HG03066 (cell line): ENCODE data around the gene LEMD2.

Experiments used
- ATAC-seq: cut with Tn5 transposase; IDR thresholded peaks from one replicate; pipeline ENCODE4 v1.9.1; 2021; ENCODE audit warnings: low read depth; ENCODE audit not compliant: unreplicated experiment

Gene LEMD2

DNA sequence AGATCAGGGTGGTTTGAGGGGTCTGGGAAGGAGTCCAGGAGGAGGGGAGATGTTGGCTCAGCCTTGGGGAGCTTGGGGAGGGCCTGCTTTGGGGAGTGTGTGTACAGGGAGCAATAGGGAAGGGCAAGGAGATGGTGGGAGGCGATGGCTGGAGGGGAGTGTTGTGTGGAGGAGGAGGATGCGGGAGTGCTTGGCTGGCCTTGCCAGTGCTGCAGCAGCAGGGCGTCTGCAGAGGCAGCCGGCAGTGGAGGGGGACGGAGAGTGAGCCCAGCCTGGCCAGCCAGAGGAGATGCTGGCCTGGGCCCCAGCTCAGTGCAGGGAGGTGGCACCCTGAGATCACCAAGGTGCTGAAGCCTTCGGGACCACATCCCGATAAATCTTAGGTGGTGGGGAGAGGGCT, 46.1 kb downstream of the LEMD2 start:
- ATAC-seq: no peak

DNA sequence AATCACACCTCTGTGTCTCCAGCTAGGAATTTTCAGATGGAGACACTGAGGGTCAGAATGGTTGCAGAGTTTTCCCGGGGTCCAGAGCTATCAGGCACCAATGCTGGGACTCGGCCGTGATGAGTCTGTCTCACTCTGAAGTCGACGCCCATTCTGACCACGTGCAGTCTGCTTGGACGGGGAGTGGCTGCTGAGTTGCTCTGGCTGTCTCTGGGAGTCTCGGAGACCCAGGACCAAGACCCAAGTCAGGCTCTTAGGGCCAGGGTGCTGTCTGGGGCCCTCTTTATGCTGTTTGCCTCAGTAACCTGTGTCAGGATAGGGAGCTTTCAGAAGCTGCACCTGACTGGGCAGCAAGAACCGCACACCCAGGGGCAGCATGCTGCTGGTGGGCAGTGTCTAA, 46.8 kb downstream of the LEMD2 start:
- no peak for ATAC-seq

DNA sequence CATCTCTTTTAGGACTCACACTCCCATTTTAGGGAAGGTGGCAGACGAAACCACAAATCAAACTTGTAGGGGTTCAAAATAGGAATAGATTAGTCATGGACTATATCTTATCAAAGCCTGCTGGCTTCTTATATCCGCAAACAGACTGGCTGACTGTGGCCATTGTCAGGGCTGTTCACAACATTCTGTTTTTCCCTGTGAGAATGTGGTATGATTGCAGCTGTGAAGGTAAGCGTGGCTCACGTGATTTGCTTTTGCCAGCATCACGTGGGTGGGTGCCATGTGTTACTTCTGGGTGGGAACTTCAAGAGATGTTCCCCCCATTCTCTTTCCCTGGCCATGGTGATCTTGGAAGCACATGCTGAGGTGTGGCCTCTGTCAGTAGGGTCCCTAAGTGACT, 48.1 kb downstream of the LEMD2 start:
- ATAC-seq: no peak

DNA sequence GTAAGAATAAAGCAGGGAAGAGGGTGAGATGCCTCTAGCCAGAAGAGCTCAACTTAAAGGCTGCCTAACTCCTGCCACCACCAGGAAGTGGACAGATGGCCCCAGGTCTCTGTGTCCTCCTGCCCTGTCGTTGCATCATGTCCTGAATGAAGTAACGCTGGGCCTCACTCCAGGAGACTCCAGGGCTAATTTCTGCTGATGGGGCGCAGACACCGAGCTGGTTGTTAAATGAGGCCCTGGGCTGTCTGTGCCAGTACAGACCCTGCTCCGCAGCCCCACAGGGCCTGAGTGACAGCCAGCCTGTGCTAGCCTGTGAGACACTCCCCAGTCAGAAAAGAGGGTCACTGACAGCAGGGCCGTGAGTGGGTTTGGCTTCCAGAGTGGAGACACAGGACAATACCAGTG, 48.7 kb downstream of the LEMD2 start:
- ATAC-seq: no peak

DNA sequence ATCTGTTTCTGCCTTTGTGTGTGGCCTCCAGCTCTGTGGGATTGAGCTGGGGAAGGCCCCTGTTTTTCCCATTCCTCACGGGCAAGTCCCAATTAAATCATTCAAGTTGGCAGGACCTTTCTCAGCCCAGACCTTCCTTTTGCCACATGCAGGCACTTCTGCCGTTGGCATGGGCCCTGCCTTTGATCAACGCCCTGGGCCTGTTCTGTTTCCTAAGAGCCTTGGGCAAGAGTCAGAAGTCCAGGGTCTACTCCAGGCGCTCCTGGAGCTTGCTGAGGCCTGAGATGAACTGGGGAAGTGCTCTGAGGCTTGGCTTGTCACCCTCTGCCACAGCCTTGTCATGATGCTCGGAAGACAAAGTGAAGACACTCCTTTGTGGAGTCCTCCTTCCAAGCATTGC, 49.4 kb downstream of the LEMD2 start:
- no peak for ATAC-seq

DNA sequence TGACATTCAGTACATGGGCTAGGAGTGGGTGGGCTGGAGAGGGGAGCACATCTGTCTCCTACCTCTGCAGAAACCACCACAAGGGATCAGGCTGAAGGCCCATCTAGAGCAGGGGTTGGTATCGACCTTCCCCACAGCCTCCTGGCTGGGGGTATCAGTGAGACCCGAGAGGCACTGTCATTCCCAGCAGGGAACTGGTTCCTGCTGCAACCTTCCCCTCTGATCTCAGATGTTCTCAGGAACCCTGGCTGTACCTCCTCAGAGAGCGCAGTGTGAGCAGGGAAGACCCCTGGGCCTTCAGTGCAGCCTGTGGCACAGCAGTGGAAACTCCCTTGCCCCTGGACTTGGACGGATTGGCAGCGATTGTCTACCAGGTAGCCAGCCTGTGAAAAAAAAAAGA, 50.1 kb downstream of the LEMD2 start:
- ATAC-seq: no peak

DNA sequence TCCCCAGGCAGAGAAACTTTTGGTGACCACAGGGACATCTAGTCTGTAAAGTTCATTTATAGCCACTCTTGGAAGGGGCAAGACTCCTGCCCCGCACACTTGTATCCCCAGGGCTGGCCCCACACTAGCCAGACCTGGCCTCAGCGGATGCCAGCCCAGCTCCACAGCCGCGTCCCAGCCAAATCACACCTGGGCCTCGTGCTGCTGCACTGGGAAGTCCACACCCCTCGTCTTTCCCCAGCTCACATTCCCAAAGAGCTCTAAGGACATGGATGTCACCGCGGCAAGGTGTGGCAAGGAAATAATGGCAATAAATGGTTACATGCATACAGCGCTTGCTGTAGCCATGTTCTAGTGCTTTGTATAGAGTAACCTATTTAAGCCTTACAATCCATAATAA, 50.8 kb downstream of the LEMD2 start:
- ATAC-seq: no peak

DNA sequence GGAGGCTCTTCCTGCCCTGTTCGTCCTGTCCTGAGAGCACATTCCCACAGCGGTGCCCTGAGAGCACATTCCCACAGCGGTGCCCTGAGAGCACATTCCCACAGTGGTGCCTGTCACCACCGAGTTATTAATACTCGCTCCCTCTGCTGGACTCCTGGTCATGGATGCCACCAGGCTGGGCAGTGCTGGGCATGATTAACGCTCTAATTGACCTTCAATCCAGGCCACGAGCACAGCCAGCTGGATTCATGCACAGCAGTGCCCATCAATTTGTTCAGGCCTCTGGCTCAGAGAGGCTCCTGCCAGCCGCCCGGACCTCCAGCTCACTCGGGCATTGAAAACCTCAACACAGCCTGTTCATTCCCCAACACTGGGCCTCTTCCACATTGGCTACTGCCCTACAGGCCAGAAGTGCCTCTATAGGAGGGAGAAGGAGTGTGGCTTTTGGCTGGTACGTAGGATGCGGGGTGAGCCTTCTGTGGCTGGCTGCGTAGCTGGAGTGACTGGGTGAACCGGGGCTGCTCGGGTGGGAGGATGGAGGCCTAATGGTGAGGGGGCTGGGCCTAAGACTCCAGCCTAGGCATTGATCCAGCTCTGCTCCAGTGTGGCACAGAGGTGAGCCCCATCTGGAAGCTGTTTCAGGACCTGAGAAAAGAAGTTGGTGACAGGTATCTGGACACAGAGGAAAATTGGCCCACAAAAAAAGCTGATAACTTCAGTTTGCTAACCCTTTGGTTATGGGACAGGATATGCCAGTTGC, 51.5 kb downstream of the LEMD2 start:
- ATAC-seq: no peak

DNA sequence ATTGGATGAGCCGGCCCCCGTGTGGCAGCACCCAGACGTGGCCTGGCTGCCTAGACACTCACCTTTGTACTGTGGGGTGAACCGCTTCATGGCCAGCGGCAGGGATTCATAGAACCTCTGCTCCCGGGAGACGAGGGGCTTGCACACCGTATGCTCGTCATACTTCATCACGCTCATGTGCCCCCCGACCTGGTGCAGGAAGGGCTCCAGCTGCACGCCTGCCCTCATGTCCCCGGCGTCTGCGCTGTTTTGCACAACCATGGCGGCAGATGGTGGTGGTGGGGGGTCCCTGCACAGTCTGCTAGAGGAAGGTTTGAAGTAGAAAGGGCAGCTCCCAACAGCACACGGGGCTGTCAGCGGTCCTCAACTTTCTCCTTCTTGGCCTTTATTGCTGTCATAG, 53.7 kb downstream of the LEMD2 start:
- no peak for ATAC-seq

DNA sequence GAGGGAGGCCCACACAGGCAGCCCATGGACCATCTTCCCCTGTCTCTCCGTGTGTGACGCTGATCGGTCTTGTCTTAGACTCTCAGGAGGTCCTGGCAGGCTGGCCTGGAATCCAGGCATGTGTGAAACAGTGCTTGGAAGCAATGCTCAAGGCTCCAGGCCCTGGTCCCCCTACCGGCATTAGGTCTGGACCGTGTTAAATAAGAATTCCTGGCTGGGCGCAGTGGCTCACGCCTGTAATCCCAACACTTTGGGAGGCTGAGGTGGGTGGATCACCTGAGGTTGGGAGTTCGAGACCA, 55.3 kb downstream of the LEMD2 start:
- ATAC-seq: no peak

DNA sequence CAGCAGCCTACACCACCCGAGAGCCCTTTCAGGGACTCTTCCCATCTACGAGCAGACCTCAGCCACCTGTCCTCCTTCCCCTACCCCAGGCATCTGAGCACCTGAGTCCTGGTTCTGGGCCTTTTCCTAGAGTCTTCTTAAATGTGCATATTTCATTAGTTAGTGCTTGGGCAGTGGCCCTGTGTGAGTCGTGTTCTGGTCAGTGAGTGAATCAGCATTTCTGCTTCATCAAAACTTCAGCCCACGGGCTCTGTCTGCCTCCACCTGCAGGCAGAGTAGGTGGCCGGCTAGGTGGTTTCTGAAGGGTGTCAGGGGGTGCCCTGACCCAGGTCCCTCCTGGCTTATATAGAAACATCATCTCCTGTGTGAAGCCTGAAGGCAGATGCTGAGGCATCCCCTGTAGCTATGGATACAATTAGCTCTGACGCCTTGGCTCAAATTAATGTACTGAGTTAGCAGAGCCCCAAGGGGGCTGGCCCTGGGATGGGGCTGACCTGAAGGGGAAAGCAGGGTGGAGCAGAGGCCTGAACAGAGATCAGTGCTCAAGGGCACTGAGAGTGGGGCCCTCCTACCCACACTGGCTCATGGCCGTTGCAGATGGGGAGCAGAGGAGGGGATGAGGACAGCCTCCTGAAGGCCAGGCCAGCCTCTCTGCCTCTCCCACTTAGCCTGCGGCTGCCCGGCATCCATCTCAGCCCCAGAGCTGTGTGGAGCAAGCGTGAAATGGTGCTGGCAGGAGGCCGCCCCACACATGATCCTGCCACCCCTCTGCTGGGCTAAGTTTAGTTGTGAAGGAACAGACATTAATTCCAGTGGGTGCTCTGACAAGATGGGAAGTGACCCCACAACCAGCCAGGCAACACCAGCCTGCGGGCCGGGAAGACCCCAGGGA, 55.9 kb downstream of the LEMD2 start:
- no peak for ATAC-seq

DNA sequence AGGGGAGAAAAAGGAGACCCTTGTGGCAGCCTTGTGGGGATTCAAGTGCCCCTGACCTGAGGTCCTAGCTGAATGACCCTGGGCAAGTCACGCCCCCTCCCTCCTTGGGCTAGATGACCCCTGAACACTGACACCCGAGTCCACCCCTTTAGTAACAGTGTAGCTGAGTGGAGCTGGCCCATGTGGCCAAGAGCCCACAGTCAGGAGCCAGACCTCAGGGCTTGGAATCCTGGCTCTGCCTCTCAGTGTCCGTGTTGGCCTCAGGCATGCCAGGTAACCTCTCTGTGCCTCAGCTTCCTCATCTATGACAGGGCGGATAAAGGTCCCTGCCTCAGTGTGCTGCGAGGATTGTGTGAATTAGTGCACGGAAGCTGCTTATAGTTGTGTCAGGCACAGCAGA, 56.5 kb downstream of the LEMD2 start:
- ATAC-seq: no peak

DNA sequence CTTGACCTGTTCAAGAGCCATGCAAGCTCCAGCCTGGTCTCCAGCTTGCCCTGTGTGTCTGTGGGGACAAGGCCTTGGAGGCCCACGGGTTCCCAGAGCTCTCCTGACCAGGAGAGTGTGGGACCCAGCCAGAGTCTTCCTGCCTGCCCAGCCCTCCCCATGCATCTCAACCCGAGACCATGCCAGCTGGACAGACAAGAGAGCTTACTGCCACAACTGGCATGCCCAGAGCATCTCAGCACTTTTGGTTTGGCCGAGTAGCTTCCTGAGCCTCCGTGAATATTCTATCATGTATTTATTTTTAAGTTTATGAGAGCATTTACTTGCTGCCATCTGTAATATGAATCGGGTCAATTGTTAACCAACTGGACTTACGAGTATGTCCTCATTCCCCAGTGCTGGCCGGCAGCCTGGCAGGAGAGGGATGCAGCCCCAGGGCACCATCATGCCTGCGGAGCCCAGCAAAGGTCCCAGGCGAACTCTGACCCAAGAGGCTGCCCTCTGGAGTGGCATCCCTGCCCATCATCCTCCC, 57.1 kb downstream of the LEMD2 start:
- no peak for ATAC-seq

DNA sequence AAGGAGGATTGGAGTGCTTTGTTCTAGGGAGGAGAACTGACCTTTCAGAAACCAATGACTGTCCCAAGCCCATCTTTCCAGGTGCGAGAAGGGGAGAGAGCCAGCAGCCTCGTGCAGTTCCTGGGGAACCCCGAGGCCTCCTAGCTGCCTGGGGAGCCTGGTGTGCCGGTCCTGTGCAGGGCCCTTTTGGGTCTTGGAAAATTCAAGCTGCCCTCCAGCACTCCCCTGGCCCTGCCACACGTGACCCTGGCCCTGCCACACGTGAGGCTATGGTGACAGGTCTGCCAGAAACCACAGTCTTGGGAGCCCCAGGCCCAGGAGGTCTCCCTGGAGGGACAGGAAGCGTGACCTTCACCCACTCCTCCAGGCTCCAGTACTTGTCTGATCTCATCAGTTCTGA, 57.9 kb downstream of the LEMD2 start:
- no peak for ATAC-seq

DNA sequence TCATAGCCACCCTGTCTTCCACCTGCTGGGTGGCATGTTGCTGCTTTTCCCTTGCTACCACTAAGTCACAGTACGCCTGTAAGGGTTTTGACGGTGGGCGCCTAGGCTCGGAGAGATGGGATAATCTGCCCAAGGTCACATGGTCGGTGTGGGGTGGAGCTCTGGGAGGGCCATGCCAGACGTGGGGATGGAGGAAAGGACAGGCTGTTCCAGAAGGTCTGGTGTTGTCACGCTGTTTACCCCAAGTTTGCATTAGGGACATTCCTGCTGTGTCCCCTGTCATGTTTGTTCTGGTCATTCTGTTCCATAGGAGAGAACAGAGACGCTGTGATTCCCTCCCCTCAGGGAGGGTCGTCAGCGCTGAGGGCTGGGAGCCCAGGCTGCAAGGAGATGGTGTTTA, 58.3 kb downstream of the LEMD2 start:
- ATAC-seq: no peak

DNA sequence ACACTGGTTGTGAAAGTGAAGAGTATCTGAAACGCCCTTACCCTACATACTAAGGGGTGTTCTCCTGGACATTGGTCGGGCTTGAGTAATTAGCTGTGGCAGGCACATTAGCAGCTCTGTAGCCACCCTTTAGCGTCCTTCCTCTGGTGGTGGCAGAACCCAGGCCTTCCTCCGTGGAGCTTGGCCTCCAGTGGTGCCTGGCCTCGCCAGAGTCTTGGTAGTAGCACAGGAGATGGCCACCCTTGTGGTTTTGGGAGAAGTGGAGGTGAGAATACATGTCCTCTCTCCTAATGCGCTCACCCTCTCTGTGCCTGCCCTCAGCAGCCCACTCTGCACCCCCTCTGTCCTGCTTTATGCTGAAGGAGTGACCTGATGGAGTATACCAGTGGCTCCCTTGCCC, 59.9 kb downstream of the LEMD2 start:
- ATAC-seq: no peak

DNA sequence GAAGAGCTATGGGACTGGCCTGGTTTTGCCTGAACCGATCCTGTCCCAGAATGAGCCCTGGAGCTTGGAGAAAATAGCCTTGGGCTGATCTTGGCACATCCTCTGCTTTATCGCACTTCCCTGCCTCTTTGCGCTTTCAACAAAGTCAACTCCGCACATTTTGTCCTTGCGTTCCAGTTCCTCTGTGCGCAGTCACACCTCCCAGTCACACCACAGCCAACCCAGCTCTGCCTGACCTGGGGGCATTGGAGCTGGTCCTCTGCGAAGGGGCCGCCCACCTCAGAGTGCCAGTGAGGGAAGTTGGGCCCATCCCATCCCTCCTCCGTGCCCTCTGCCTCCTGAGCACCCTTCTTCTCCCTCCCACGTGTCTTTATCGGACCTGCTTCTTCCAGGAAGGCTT, 60.5 kb downstream of the LEMD2 start:
- no peak for ATAC-seq

DNA sequence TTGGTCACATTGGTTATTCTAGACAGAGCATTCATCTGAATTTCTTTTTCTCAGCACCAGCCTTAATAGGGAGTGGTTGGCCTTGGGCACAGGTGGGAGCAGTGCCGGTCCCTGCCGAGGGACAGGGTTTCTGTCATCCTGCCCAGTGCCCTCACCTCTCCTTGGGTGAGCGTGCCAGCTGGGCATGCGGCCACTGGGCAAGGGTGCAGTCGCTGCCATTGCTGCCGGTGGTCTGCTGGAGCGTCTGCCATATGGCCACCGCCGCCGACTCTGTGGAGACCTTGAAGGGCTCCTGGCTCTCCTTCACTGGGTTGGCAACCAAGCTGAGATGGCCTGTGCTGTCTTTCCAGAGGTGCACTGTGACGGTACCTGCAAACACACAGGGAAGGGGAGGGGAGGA, 61.0 kb downstream of the LEMD2 start:
- ATAC-seq: no peak

DNA sequence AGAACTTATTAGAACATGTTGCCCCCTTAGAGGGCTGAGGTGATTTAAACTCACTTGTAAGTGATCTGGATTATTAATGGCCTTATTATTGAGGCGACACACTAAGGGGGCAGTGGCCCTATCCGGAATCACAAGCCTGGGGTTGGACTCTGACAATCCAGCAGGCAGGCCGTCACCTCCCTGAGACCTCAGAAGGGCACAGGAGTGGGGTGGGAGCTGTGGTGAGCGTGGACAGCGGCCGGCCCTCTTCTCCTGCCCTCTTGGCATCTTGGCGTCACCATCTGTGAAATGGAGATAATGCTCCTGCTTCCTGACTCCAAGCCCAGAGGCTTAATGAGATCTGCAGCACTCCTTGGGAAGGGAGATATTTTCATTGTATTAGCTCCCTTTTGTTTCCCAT, 61.8 kb downstream of the LEMD2 start:
- no peak for ATAC-seq

DNA sequence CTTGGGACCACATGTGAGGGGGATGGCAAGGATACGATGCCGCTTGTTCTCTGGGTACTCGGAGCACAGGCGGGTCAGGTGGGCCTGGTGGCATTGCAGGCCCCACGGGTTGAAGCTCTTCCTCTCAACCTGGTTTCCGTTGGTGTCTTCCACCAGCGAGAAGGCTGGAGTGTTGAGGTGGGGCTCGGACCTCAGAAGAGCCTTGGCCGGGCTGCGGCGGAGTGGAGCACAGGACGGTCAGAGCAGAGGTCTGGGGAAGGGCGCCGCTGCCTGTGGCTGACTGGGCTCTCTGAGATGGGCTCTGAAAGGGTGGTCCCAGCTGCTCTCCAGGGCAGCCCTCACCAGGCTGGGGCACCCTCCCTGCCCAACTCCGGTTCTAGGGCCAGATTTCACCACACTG, 62.2 kb downstream of the LEMD2 start:
- ATAC-seq: no peak

DNA sequence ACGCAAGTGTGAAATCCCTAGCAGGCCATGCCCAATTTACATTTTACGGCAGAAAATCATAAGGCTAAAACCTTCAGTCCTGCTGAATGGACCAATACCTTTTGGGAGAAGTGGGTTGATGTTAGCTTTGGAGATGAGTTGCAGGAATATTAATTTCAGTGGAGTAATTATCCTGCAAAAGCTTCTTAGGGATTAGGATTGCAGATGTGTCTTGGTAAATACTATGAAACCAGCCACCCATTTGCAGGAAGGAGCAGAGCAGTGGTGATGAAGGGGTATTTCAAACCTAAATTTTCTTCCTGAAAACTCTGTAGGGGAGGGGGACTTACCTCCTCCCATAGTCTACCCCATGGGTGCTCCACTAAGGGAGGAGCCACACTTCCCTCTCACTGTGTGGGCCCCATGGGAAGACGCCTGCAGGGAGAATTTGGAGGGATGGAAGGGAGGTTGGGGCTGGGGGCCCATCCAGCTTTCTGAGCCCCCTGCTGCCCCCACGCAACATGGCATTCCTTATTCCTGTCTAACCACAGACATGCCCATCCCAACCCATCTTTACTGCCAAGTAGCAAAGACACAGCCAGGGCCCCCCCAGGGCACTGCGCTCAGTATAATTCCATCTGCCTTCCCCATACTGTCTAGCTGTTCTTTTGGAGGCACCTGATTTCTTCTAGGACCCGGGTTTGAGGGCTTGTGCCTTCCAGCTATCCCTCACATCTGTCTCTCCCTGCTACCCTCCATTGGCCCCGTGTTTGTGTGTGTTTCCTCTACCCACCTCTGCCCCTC, 62.8 kb downstream of the LEMD2 start:
- ATAC-seq: no peak
